ENCODE data around the gene XRN2.

The XRN2 gene, protein sequence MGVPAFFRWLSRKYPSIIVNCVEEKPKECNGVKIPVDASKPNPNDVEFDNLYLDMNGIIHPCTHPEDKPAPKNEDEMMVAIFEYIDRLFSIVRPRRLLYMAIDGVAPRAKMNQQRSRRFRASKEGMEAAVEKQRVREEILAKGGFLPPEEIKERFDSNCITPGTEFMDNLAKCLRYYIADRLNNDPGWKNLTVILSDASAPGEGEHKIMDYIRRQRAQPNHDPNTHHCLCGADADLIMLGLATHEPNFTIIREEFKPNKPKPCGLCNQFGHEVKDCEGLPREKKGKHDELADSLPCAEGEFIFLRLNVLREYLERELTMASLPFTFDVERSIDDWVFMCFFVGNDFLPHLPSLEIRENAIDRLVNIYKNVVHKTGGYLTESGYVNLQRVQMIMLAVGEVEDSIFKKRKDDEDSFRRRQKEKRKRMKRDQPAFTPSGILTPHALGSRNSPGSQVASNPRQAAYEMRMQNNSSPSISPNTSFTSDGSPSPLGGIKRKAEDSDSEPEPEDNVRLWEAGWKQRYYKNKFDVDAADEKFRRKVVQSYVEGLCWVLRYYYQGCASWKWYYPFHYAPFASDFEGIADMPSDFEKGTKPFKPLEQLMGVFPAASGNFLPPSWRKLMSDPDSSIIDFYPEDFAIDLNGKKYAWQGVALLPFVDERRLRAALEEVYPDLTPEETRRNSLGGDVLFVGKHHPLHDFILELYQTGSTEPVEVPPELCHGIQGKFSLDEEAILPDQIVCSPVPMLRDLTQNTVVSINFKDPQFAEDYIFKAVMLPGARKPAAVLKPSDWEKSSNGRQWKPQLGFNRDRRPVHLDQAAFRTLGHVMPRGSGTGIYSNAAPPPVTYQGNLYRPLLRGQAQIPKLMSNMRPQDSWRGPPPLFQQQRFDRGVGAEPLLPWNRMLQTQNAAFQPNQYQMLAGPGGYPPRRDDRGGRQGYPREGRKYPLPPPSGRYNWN

GRCh38 chr20:21303061-21303871 is at the start of gene XRN2:
XRN2 (plus strand) TSS chr20:21303331; CDS start chr20:21303399, 68 bp downstream.
- DNase-seq (ENCODE audit: low read depth in 2 of 2), result peak; percentile 92 to 95

- DNase-seq (ENCODE audit: low read depth in 2 of 2), result no peak
Observed at GRCh38 chr20:21257192-21257591, 45.9 kb upstream of the XRN2 start.

DNA sequence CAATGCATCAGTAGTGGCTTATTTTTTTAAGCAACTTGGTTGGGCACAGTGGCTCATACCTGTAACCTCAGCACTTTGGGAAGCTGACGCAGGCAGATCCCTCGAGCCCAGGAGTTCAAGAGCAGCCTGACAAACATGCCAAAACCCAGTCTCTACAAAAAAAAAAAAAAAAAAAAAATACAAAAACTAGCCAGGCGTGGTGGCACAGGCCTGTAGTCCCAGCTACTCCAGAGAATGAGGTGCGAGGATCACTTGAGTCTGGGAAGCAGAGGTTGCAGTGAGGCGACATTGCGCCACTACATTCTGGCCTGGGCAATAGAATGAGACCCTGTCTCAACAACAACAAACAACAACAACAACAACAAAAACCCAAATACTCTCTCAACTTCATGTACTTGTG is 44.7 kb upstream of the XRN2 start:
- DNase-seq (ENCODE audit: low read depth in 2 of 2), result no peak

DNA sequence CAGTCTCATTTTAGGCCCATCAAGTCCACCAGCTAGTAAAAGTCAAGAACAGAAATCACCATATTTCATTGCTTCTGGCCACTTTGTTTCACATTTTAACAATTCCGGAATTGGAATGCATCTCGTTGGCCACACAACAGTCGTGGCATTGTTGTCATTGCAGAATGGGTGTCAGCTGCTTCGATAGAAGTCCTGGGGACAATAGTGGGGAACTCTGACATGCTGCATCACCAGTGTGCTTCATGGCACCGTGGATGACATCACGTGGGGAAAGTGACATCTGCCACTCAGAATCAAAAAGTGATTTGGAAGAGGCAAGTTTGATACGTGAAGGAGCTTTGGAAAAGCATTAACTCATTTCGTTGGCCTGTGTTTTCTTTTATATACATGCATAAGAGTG is 43.8 kb upstream of the XRN2 start:
- DNase-seq (ENCODE audit: low read depth in 2 of 2), result no peak

DNA sequence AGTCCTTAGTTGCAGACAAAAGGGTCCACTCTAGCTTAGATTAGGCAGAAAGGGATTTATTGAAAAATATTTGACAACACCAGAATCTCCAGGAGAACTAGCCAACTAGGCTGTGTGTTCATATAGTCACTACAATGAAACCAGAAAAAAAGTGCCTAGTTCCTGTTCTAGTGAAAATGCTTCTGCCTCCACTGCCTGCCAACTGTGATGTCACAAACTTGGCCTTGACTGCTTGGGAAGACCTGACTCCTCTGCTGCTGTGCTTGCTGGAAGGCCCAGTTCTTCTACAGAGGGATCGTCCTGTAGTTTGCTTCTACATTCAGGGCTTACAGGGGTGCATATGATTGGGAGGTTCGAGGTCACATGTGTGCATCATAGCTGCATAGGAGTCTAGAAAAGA is 40.3 kb upstream of the XRN2 start:
- DNase-seq (ENCODE audit: low read depth in 2 of 2), result no peak

DNA sequence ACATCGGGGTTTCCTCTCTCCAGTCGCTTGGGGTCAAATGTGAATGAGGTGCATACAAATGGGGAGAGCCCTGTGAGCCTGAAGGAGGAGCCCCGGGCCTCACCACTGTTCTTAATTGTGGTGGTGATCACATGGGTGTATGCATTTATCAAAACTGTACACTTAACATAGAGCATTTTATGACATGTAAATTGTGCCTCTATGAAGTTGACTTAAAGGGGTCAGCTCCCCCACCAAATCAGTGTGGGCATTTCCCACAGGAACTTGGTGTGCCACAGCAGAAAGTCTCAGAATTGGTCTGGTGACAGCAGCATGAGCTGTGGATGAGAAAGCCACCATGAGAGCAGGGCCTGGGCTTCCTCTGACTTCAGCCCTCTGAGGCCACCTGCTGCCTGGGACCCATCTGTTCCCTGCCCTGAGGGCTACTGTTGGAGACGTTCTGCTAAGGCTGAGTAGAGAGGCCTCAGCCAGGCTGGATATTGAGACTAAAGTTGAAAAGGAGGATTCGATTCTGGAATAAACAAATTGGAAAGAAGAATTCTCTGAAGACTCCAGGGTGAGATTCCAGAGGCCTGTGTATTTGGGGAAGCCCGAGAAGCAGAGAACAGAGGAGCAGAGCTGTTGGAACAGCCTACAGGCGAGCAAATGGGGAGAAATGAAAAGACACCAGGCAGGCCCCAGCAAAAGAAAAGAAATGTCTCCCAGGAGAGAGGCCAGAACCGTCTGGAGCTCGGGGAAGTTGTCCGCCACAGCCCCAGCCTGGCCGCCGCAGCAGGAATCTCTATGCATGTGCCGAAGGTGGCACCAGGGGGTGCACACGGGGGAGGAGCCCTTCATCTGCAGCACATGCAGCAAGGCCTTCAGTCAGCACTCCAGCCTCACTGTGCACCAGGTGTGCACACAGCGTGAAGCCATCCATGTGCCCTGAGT is 37.6 kb upstream of the XRN2 start:
- no peak for DNase-seq (ENCODE audit: low read depth in 2 of 2)

DNA sequence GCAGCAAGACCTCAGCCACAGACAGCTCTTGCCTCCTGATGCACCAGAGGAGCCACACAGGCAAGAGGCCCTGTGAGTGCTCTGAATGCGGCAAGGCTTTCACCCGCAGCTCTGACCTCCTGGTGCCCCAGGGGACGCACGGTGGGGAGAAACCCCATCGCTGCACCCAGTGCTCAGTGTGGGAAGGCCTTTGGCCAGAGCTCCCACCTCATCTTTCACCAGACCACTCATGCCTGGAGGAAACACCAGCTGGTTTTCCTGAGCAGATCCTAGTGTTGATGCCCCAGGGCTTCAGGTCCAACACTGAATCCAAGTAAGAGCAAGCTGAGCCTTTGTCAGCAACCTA is 37.0 kb upstream of the XRN2 start:
- DNase-seq (ENCODE audit: low read depth in 2 of 2), result no peak

DNA sequence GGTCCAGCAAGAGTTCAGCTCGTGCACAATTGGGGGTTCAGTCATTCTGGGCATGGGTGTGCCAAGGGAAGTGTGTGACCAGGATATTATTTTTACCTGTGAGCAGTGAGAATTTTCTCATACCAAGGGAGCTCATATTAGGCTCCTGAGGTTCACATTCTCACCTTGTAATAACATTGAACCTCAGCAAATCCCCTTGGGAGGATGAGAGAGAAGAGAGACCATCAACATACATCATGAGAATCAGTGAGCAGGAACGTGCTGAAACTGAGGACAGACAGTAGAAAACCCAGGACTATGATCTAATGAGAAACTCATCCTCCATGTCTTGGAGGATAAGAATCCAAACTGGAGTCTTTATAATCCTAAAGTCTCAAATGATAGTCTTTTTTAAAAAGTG is 33.4 kb upstream of the XRN2 start:
- no peak for DNase-seq (ENCODE audit: low read depth in 2 of 2)

- DNase-seq (ENCODE audit: low read depth in 2 of 2), result no peak
Observed at GRCh38 chr20:21270806-21271205, 32.3 kb upstream of the XRN2 start.

- DNase-seq (ENCODE audit: low read depth in 2 of 2), result no peak
Observed at GRCh38 chr20:21272279-21272678, 30.9 kb upstream of the XRN2 start.

- no peak for DNase-seq (ENCODE audit: low read depth in 2 of 2)
Observed at GRCh38 chr20:21272679-21273078, 30.5 kb upstream of the XRN2 start.

GRCh38 chr20:21273755-21274386 is 29.3 kb upstream of the XRN2 start:
- DNase-seq (ENCODE audit: low read depth in 2 of 2), result no peak

GRCh38 chr20:21278829-21279228 is 24.3 kb upstream of the XRN2 start:
- no peak for DNase-seq (ENCODE audit: low read depth in 2 of 2)

- no peak for DNase-seq (ENCODE audit: low read depth in 2 of 2)
Observed at GRCh38 chr20:21279706-21280521, 23.2 kb upstream of the XRN2 start.

DNA sequence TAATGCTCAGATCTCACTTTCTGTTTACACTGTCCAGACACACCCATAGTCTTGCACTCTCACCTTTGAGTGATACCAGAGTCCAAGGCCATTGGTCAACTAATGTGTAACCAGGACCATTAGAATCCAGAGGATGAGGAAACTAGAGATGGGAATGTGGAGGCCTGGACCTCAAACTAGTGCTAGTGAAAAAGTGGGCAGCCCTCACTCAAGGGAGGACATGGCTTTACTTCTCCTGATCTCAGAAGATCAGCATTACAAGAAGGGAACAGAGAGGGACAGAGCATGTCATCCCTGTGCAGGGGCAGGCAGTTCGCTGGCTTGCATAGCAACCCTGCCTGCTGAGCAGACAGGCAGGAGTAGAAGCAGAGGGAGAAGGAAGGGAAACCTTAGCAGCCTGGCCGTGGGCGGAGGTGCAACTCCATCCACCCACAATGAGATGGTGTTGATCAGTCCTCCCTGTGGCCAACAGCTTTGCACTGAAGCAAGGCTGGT is 22.6 kb upstream of the XRN2 start:
- no peak for DNase-seq (ENCODE audit: low read depth in 2 of 2)

GRCh38 chr20:21286775-21287174 is 16.4 kb upstream of the XRN2 start:
- no peak for DNase-seq (ENCODE audit: low read depth in 2 of 2)

DNA sequence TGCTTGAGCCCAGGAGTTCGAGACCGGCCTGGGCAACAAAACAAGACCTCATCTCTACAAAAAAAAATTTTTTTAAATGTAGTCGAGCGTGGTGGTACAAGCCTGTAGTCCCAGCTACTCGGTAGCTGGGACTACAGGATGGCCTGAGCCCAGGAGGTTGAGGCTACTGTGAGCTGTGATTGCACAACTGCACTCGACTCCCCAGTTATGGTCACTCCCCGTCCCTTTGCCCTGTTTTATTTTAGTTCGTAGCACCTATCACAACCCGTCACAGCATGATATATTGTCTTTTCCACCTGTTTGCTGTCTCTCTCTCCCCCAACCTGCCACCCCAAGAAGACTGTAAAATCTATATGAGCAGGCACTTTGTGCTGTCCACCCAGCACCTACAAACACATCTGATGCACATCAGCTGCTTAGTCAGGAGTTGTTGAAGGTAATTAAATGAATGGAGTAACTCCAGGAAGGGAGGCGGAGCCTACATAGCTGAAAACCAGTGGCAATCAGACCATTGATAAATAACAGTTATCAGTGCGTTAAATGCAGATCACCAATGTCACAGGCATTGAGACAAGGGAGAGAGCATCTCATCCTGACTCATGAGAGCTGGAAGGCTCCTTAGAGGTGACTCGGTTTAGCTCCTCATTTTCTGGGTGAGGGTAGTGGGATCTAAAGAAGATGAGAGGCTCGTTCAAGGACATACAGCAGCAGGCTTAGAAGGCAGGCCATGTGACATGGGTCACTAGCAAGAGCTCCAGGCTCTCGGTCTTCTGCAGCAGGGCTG is 14.4 kb upstream of the XRN2 start:
- DNase-seq (ENCODE audit: low read depth in 2 of 2), result no peak

GRCh38 chr20:21289651-21290050 is 13.5 kb upstream of the XRN2 start:
- DNase-seq (ENCODE audit: low read depth in 2 of 2), result no peak

GRCh38 chr20:21291026-21291425 is 12.1 kb upstream of the XRN2 start:
- no peak for DNase-seq (ENCODE audit: low read depth in 2 of 2)

Data from activated CD4-positive, alpha-beta T cell treated with anti-CD3 and anti-CD28 coated beads for 24 hours (primary cell).